HepG2 (cell line): Measurements from ENCODE around the gene ZNF567. TPM values are rescaled to one million over a fixed set of nuclear protein-coding genes. Genes with fewer than 3 reads are reported as not detected.

Experiments
- ATAC-seq: fragments of 200-7000 bp; cut with Tn5 transposase; 3 replicates; pipeline ENCODE4 v1.9.1; 2020; ENCODE audit warnings: mild to moderate bottlenecking, moderate library complexity
- BruUV-seq: library from RNA; stranded (reverse); fragments of 400-500 nt; replicated peaks from 2 replicates; lab custom pipeline; 2021; lab: Mats Ljungman, UMichigan
- CTCF ChIA-PET: fragments of 300-600 bp; formaldehyde crosslinking; extraction: SDS; loops from one replicate; lab custom pipeline; 2021; ENCODE audit warnings: low total read pairs, inconsistent platforms, low intra/inter-chr PET ratio; lab: Yijun Ruan, JAX
- POLR2A ChIA-PET: fragments of 350-600 bp; sonication (Branson Sonifier 250); formaldehyde crosslinking; loops from one replicate; lab custom pipeline; 2020; ENCODE audit warnings: antibody characterized with exemption, inconsistent platforms; lab: Yijun Ruan, JAX
- DNase-seq: peaks from one replicate; pipeline ENCODE4 v3.0.0-alpha.2; 2015; ENCODE audit warnings: low spot score
- FAIRE-seq: peaks from 3 replicates; lab custom pipeline; 2011; peaks lifted over from hg19 to GRCh38; lab: Jason Lieb, UNC
- H2AFZ ChIP-seq: one replicate; pipeline ENCODE4 v1.6.1; 2011; ENCODE audit warnings: low read length, inconsistent platforms
- H3K27ac ChIP-seq: fragments of 300-600 bp; 3 replicates; pipeline ENCODE4 v1.8.0; 2011; ENCODE audit warnings: mixed run types, mild to moderate bottlenecking, mixed read lengths, low read length, inconsistent platforms; ENCODE audit not compliant: insufficient read depth; ENCODE audit errors: extremely low read length
- H3K27me3 ChIP-seq, 2 experiments: fragments of 200-600 bp in 1 of 2; 2 replicates in 1 of 2; 3 replicates in 1 of 2; pipeline versions ENCODE4 v1.6.0 to v1.8.0; 2011; ENCODE audit warnings: low read length in 2 of 2, mild to moderate bottlenecking in 2 of 2, moderate library complexity in 2 of 2, inconsistent platforms in 1 of 2; ENCODE audit not compliant: insufficient read depth in 2 of 2, control insufficient read depth in 1 of 2
- H3K36me3 ChIP-seq, 2 experiments: fragments of 200-600 bp in 1 of 2; replicated peaks in 1 of 2; 2 replicates in 1 of 2; 3 replicates in 1 of 2; pipeline versions ENCODE4 v1.5.1 to v1.8.0; 2011; ENCODE audit warnings: low read length in 2 of 2, inconsistent platforms in 1 of 2; ENCODE audit not compliant: insufficient read depth in 2 of 2, control insufficient read depth in 1 of 2
- H3K4me1 ChIP-seq: 2 replicates; pipeline ENCODE4 v1.5.1; 2012; ENCODE audit warnings: low read length, inconsistent platforms; ENCODE audit not compliant: insufficient read depth
- H3K4me2 ChIP-seq: 2 replicates; pipeline ENCODE4 v1.6.0; 2011; ENCODE audit warnings: low read depth, low read length, inconsistent platforms
- H3K4me3 ChIP-seq, 3 experiments: fragments of 200-600 bp in 1 of 3; sonication (generic), shearing (Covaris generic) in 1 of 3; replicated peaks in 1 of 3; 2 replicates each; pipeline ENCODE4 v1.5.1; 2011 to 2016; ENCODE audit warnings: low read length in 3 of 3, inconsistent platforms in 2 of 3, low read depth in 2 of 3, mild to moderate bottlenecking in 2 of 3, control low read depth in 1 of 3, mixed read lengths in 1 of 3; ENCODE audit not compliant: insufficient read depth in 1 of 3
- H3K79me2 ChIP-seq: one replicate; pipeline ENCODE4 v1.6.1; 2011; ENCODE audit warnings: low read length, inconsistent platforms; ENCODE audit not compliant: insufficient read depth
- H3K9ac ChIP-seq: 2 replicates; pipeline ENCODE4 v1.6.0; 2011; ENCODE audit warnings: mild to moderate bottlenecking, low read depth, low read length, inconsistent platforms; ENCODE audit not compliant: insufficient read depth
- H3K9me3 ChIP-seq: 2 replicates; pipeline ENCODE4 v1.5.1; 2012; ENCODE audit warnings: mild to moderate bottlenecking, low read length
- H4K20me1 ChIP-seq: 2 replicates; pipeline ENCODE4 v1.6.0; 2011; ENCODE audit warnings: inconsistent platforms, mild to moderate bottlenecking, low read length, moderate library complexity; ENCODE audit not compliant: insufficient read depth
- ELF3 ChIP-seq: IDR thresholded peaks from 2 replicates; pipeline ENCODE4 v1.6.1; 2016; ENCODE audit warnings: missing genetic modification reagents, missing compliant biosample characterization
- HDAC1 ChIP-seq: sonication (generic); formaldehyde crosslinking; IDR thresholded peaks from 2 replicates; pipeline ENCODE4 v1.5.1; 2020; ENCODE audit warnings: mild to moderate bottlenecking, missing genetic modification reagents
- HMGXB4 ChIP-seq, 2 experiments: sonication (generic) in 1 of 2; formaldehyde crosslinking in 1 of 2; IDR thresholded peaks; 2 replicates each; pipeline versions ENCODE4 v1.4.0 to v1.6.1; 2018 to 2020; ENCODE audit warnings: missing genetic modification reagents in 2 of 2, borderline replicate concordance in 1 of 2, low read depth in 1 of 2, mild to moderate bottlenecking in 1 of 2, missing biosample characterization in 1 of 2
- MBNL3 ChIP-seq: fragments of 250-450 bp; sonication (Bioruptor Pico); conservative IDR thresholded peaks from 2 replicates; pipeline ENCODE4 v1.8.0; 2022; ENCODE audit warnings: mild to moderate bottlenecking, inconsistent platforms
- NRL ChIP-seq: sonication (generic); formaldehyde crosslinking; IDR thresholded peaks from 2 replicates; pipeline ENCODE4 v1.5.0; 2020; ENCODE audit warnings: missing genetic modification reagents, mild to moderate bottlenecking, moderate library complexity, borderline replicate concordance
- PCBP1 ChIP-seq: fragments of 200-400 bp; formaldehyde crosslinking; IDR thresholded peaks from 2 replicates; pipeline ENCODE4 v1.6.1; 2017; ENCODE audit warnings: mild to moderate bottlenecking, low read depth, low read length, borderline replicate concordance
- PHB2 ChIP-seq: fragments of 450-650 bp; IDR thresholded peaks from 2 replicates; pipeline ENCODE4 v1.6.1; 2018; ENCODE audit not compliant: partially characterized antibody
- SETDB1 ChIP-seq: sonication (generic); formaldehyde crosslinking; IDR thresholded peaks from 2 replicates; pipeline ENCODE4 v1.5.1; 2020; ENCODE audit warnings: missing genetic modification reagents, mild to moderate bottlenecking, borderline replicate concordance
- TCF7 ChIP-seq: sonication (generic); IDR thresholded peaks from 2 replicates; pipeline ENCODE4 v1.6.1; 2016; ENCODE audit warnings: antibody characterized with exemption, low read depth
- ZNF276 ChIP-seq: sonication (generic); formaldehyde crosslinking; IDR thresholded peaks from 2 replicates; pipeline ENCODE4 v1.4.0; 2020; ENCODE audit warnings: mild to moderate bottlenecking, low read depth, missing genetic modification reagents
- ZNF354B ChIP-seq: sonication (generic); formaldehyde crosslinking; IDR thresholded peaks from 2 replicates; pipeline ENCODE4 v1.8.0; 2022; ENCODE audit warnings: mild to moderate bottlenecking, missing genetic modification reagents
- ZNF570 ChIP-seq: sonication (generic); formaldehyde crosslinking; IDR thresholded peaks from 2 replicates; pipeline ENCODE4 v1.4.0; 2020; ENCODE audit warnings: mild to moderate bottlenecking, missing genetic modification reagents, borderline replicate concordance
- WGBS: methylation state at CpG from one replicate; pipeline ENCODE4 v1.1.6; 2017; ENCODE audit warnings: low lambda C conversion rate; 5-methylcytosine and 5-hydroxymethylcytosine counted together
- in situ Hi-C: cut with HindIII; loops from 2 replicates; pipeline ENCODE4 v1.10.0; 2017; ENCODE audit warnings: low pct_unique_long_range_greater_than_20kb; ENCODE audit not compliant: extremely low pct_ligation_motif_present
- intact Hi-C: fragments of 100-400 bp; cut with micrococcal nuclease; formaldehyde crosslinking; loops from one replicate; pipeline ENCODE4 v1.10.0; 2022; ENCODE audit not compliant: unreplicated experiment
- polyA plus RNA-seq, 8 experiments: library from polyadenylated mRNA; depleted of rRNA in 3 of 8; stranded (reverse) in 7 of 8; unstranded in 1 of 8; fragments of >200 nt; fragmentation: Illumina TruSeq in 4 of 8; extraction: Trizol in 4 of 8; gene quantifications; 2 replicates each; pipeline versions ENCODE4 v1.2.1 to v1.2.3, GENCODE V29; 2011 to 2016; ENCODE audit warnings: low read depth in 4 of 8, missing spikeins in 1 of 8, mixed read lengths in 1 of 8; ENCODE audit not compliant: insufficient read depth in 1 of 8
- total RNA-seq, 5 experiments: library from RNA; depleted of rRNA; stranded (reverse); fragments of >200 nt; fragmentation: Illumina TruSeq; extraction: Trizol; gene quantifications; 2 replicates each; pipeline ENCODE4 v1.2.3, GENCODE V29; 2016; ENCODE audit warnings: low read depth in 1 of 5
- TF ChIP-seq, protein P1 (sequence below): sonication (generic); formaldehyde crosslinking; IDR thresholded peaks from 2 replicates; pipeline ENCODE4 v1.4.0; 2020; ENCODE audit warnings: missing genetic modification reagents
- TF ChIP-seq, protein P2 (sequence below): IDR thresholded peaks from 2 replicates; pipeline ENCODE4 v1.6.1; 2016; ENCODE audit warnings: low read depth, borderline replicate concordance

The ZNF567 gene
- total and polyA plus RNA-seq, 2 of the 13 experiments (the other 11 are each of a cell fraction or from before 2014, with no cell fraction given): 3.1 to 6.8 TPM

- H3K4me1 ChIP-seq: no peaks in the 10 kb centered on the region
- WGBS: 97% methylated on average over 4 of the region's 4 CpGs
- H3K36me3 ChIP-seq: peaks cover 13 to 33% of the 10 kb centered on the region in 2 experiments
- FAIRE-seq (no peak), ATAC-seq (no peak)
- H3K79me2 ChIP-seq: no peaks in the 10 kb centered on the region
- no peak overlapping the region for H3K4me2 ChIP-seq
- no peak overlapping the region for H2AFZ ChIP-seq
- H3K9me3 ChIP-seq: peaks cover 99% of the 10 kb centered on the region
- no peaks in the 10 kb centered on the region for H3K27me3 ChIP-seq
- ChIA-PET CTCF (no interaction called here), POLR2A (no interaction called here)
- no peak overlapping the region for H3K9ac ChIP-seq
- in situ Hi-C loops: no loop called here
- no peak for TF ChIP-seq SETDB1
- no peak for TF ChIP-seq HDAC1
- no peak for TF ChIP-seq ELF3 (CRISPR knock-in tag)
- TF ChIP-seq, all 625 proteins: peak for 0
- H4K20me1 ChIP-seq: no peaks in the 10 kb centered on the region
- H3K27ac ChIP-seq: no peak overlapping the region
- no TSS peak for BruUV-seq
- intact Hi-C loops: no loop called here
- H3K4me3 ChIP-seq: no peak overlapping the region
- no peak for DNase-seq
These were observed 58.5 kb downstream of the ZNF567 start for GRCh38 chr19:36745870-36746269.

- no peaks in the 10 kb centered on the region for H4K20me1 ChIP-seq
- H3K4me1 ChIP-seq: no peaks in the 10 kb centered on the region
- ChIA-PET POLR2A (no interaction called here), CTCF (no interaction called here)
- H3K9me3 ChIP-seq: peaks cover 100% of the 10 kb centered on the region
- DNase-seq (no peak), FAIRE-seq (no peak), ATAC-seq (no peak)
- intact Hi-C loops: no loop called here
- no peak overlapping the region for H3K4me3 ChIP-seq
- no peak overlapping the region for H2AFZ ChIP-seq
- no TSS peak for BruUV-seq
- H3K4me2 ChIP-seq: no peak overlapping the region
- H3K79me2 ChIP-seq: no peaks in the 10 kb centered on the region
- 97% methylated on average over 10 of the region's 10 CpGs for WGBS
- H3K27ac ChIP-seq: no peak overlapping the region
- H3K9ac ChIP-seq: no peak overlapping the region
- in situ Hi-C loops: no loop called here
- no peaks in the 10 kb centered on the region for H3K27me3 ChIP-seq
- peaks cover 13 to 43% of the 10 kb centered on the region in 2 experiments for H3K36me3 ChIP-seq
- TF ChIP-seq TCF7 (no peak), ZNF276 (CRISPR knock-in tag) (no peak), PCBP1 (no peak), ZNF570 (no peak), HMGXB4 (CRISPR knock-in tag; IDR thresholded peaks at IDR 0.05; ENCODE audit: borderline replicate concordance in 1 of 2, low read depth in 1 of 2) (no peak), NRL (CRISPR knock-in tag) (no peak), PHB2 (no peak), ZNF354B (CRISPR knock-in tag) (no peak), MBNL3 (CRISPR knock-in tag) (no peak)
- TF ChIP-seq, protein P1, sequence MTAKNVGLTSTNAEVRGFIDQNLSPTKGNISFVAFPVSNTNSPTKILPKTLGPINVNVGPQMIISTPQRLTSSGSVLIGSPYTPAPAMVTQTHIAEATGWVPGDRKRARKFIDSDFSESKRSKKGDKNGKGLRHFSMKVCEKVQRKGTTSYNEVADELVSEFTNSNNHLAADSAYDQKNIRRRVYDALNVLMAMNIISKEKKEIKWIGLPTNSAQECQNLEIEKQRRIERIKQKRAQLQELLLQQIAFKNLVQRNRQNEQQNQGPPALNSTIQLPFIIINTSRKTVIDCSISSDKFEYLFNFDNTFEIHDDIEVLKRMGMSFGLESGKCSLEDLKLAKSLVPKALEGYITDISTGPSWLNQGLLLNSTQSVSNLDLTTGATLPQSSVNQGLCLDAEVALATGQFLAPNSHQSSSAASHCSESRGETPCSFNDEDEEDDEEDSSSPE: no peak
- TF ChIP-seq, protein P2, sequence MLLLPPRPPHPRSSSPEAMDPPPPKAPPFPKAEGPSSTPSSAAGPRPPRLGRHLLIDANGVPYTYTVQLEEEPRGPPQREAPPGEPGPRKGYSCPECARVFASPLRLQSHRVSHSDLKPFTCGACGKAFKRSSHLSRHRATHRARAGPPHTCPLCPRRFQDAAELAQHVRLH: no peak
These were observed 60.3 kb downstream of the ZNF567 start for GRCh38 chr19:36747750-36748149.
